HFFc6 (cell line): ENCODE data around the gene ANXA3. TPM values are rescaled to one million over a fixed set of nuclear protein-coding genes. Genes with fewer than 3 reads are reported as not detected.
"Not testable (repeated sequence)": the region's sequence is repeated elsewhere in the genome, so short reads cannot be mapped to it uniquely, and the experiment has no call there.

Experiments
- DNase-seq: peaks from one replicate; pipeline ENCODE4 v3.0.0-alpha.2; 2018
- H3K27ac Mint-ChIP-seq: 2 replicates; pipeline ENCODE4 v1.8.0; 2020; ENCODE audit warnings: mild to moderate bottlenecking, mixed read lengths
- H3K27me3 Mint-ChIP-seq: 2 replicates; pipeline ENCODE4 v1.8.0; 2021; ENCODE audit warnings: mild to moderate bottlenecking, moderate library complexity, mixed read lengths; ENCODE audit not compliant: insufficient read depth
- H3K36me3 Mint-ChIP-seq: 2 replicates; pipeline ENCODE4 v1.8.0; 2021; ENCODE audit warnings: low read depth, mixed read lengths
- H3K4me1 Mint-ChIP-seq: 2 replicates; pipeline ENCODE4 v1.8.0; 2020; ENCODE audit warnings: low read depth, mixed read lengths
- H3K4me3 Mint-ChIP-seq: 2 replicates; pipeline ENCODE4 v1.8.0; 2020; ENCODE audit warnings: mild to moderate bottlenecking, moderate library complexity, mixed read lengths
- H3K9me3 Mint-ChIP-seq: 2 replicates; pipeline ENCODE4 v1.8.0; 2020; ENCODE audit warnings: mild to moderate bottlenecking, mixed read lengths
- CTCF ChIP-seq: fragments of 200-600 bp; sonication (generic); IDR thresholded peaks from 2 replicates; pipeline ENCODE4 v1.5.0; 2021; ENCODE audit warnings: antibody characterized with exemption, mild to moderate bottlenecking
- total RNA-seq, 6 experiments: library from RNA; stranded (reverse); fragmentation: NEBNext Ultra II Directional; extraction: Animal tissue kit (Norgen Biotek cat#: 25700); gene quantifications; 2 replicates in 1 of 6; 3 replicates in 5 of 6; pipeline ENCODE4 v1.2.3, GENCODE V29; 2021

The ANXA3 gene
- total RNA-seq, 6 experiments from 2014 or later: 1.5 to 3.0 (median 1.6) TPM

DNA sequence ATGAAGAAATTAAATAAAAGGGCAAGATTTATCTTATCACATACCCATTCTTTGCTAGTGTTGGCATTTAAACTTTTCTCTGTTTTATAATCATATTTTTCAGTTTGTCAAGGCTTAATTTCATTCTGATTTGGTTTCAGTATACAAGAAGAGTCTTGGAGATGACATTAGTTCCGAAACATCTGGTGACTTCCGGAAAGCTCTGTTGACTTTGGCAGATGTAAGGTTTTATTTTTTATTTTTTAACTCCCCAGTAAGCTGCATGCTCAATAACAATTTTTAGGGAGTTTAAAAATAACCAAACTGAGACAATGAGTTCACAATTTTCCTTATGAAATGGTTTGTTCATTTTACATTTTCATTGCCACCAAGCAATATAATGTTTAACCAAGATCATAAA, 39.8 kb downstream of the ANXA3 start:
- no peak overlapping the region for H3K27ac Mint-ChIP-seq
- no peak overlapping the region for H3K4me3 Mint-ChIP-seq
- no peaks in the 10 kb centered on the region for H3K36me3 Mint-ChIP-seq
- H3K9me3 Mint-ChIP-seq: no peaks in the 10 kb centered on the region
- no peak for TF ChIP-seq CTCF
- peaks cover 17% of the 10 kb centered on the region for H3K4me1 Mint-ChIP-seq
- no peak for DNase-seq
- H3K27me3 Mint-ChIP-seq: no peaks in the 10 kb centered on the region

GRCh38 chr4:78592088-78592783, 40.7 kb downstream of the ANXA3 start:
- Mint-ChIP-seq H3K27ac (no peak overlapping the region), H3K27me3 (no peaks in the 10 kb centered on the region), H3K4me3 (no peak overlapping the region), H3K36me3 (no peaks in the 10 kb centered on the region), H3K4me1 (peaks cover 16% of the 10 kb centered on the region), H3K9me3 (no peaks in the 10 kb centered on the region)
- peak; percentile 54; the same call in 1 of the 2 replicates for TF ChIP-seq CTCF
- DNase-seq: no peak

GRCh38 chr4:78596111-78596742, 44.7 kb downstream of the ANXA3 start:
- H3K27ac Mint-ChIP-seq: no peak overlapping the region
- H3K27me3 Mint-ChIP-seq: no peaks in the 10 kb centered on the region

DNA sequence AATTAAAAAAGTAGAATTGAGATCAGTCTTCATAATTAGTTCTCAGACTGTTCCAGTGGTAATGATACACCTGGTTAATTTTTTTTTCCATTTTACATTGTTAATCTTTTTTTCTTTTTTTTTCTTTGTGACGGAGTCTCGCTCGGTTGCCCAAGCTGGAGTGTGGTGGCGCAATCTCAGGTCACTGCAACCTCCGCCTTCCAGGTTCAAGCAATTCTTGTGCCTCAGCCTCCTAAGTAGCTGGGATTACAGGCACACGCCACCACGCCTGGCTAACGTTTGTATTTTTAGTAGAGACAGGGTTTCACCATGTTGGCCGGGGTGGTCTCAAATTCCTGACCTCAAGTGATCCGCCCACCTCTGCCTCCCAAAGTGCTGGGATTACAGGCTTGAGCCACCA, 46.9 kb downstream of the ANXA3 start:
- H3K4me3 Mint-ChIP-seq, H3K27me3 Mint-ChIP-seq, H3K4me1 Mint-ChIP-seq, H3K27ac Mint-ChIP-seq, H3K9me3 Mint-ChIP-seq, DNase-seq, H3K36me3 Mint-ChIP-seq: not testable (repeated sequence)

More at GRCh38 chr4:78596111-78596742, 44.7 kb downstream of the ANXA3 start:
- Mint-ChIP-seq H3K9me3 (no peaks in the 10 kb centered on the region), H3K4me1 (peaks cover 5% of the 10 kb centered on the region), H3K4me3 (no peak overlapping the region), H3K36me3 (no peaks in the 10 kb centered on the region)
- no peak for TF ChIP-seq CTCF
- DNase-seq: no peak

GRCh38 chr4:78599147-78599546, 47.6 kb downstream of the ANXA3 start:
- no peak for DNase-seq
- Mint-ChIP-seq H3K27ac (no peak overlapping the region), H3K4me3 (no peak overlapping the region), H3K27me3 (no peaks in the 10 kb centered on the region), H3K9me3 (no peaks in the 10 kb centered on the region), H3K36me3 (no peaks in the 10 kb centered on the region), H3K4me1 (no peaks in the 10 kb centered on the region)
- no peak for TF ChIP-seq CTCF

- no peaks in the 10 kb centered on the region for H3K36me3 Mint-ChIP-seq
- no peak overlapping the region for H3K4me3 Mint-ChIP-seq
Observed at GRCh38 chr4:78599931-78600375, 48.4 kb downstream of the ANXA3 start.

More at GRCh38 chr4:78599931-78600375, 48.4 kb downstream of the ANXA3 start:
- H3K4me1 Mint-ChIP-seq: no peaks in the 10 kb centered on the region
- TF ChIP-seq CTCF: no peak
- no peaks in the 10 kb centered on the region for H3K27me3 Mint-ChIP-seq
- no peak for DNase-seq
- no peak overlapping the region for H3K27ac Mint-ChIP-seq
- H3K9me3 Mint-ChIP-seq: no peaks in the 10 kb centered on the region
